ENCODE data around the gene ITSN1. TPM values are rescaled to one million over a fixed set of nuclear protein-coding genes. Genes with fewer than 3 reads are reported as not detected.

Gene ITSN1
- total and polyA plus RNA-seq, 4 donors, result 11.2 to 46.0 (median 19.8) TPM

- Histone ChIP-seq H3K27me3 (ENCODE audit: control insufficient read depth in 3 of 3, insufficient read depth in 3 of 3, low read length in 2 of 3) (no peaks in the 10 kb centered on the region), H3K36me3 (ENCODE audit: control insufficient read depth in 4 of 4, insufficient read depth in 4 of 4, low read length in 4 of 4) (peaks cover 0 to 6% (median 5%) of the 10 kb centered on the region in 4 donors), H3K4me1 (ENCODE audit: control insufficient read depth in 5 of 5, insufficient read depth in 5 of 5, low read length in 5 of 5) (no peaks in the 10 kb centered on the region), H3K9me3 (ENCODE audit: control insufficient read depth in 4 of 4, insufficient read depth in 3 of 4, low read length in 3 of 4) (no peaks in the 10 kb centered on the region), H3K27ac (ENCODE audit: low read depth in 1 of 2, low read length in 1 of 2) (no peak overlapping the region), H3K9ac (ENCODE audit: insufficient read depth in 1 of 2, low read length in 2 of 2) (no peak overlapping the region), H3K4me3 (no peak overlapping the region)
- no peak for ATAC-seq (ENCODE audit: insufficient read depth, low FRiP score)
- TF ChIP-seq, protein P1, sequence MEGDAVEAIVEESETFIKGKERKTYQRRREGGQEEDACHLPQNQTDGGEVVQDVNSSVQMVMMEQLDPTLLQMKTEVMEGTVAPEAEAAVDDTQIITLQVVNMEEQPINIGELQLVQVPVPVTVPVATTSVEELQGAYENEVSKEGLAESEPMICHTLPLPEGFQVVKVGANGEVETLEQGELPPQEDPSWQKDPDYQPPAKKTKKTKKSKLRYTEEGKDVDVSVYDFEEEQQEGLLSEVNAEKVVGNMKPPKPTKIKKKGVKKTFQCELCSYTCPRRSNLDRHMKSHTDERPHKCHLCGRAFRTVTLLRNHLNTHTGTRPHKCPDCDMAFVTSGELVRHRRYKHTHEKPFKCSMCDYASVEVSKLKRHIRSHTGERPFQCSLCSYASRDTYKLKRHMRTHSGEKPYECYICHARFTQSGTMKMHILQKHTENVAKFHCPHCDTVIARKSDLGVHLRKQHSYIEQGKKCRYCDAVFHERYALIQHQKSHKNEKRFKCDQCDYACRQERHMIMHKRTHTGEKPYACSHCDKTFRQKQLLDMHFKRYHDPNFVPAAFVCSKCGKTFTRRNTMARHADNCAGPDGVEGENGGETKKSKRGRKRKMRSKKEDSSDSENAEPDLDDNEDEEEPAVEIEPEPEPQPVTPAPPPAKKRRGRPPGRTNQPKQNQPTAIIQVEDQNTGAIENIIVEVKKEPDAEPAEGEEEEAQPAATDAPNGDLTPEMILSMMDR (IDR thresholded peaks at IDR 0.05; ENCODE audit: control extremely low read depth, extremely low read depth), result no peak
- WGBS, 2 donors, result 62 to 71% methylated on average over 4 of the region's 4 CpGs
- DNase-seq, result no peak
Observed at GRCh38 chr21:33802481-33802880, 160.2 kb downstream of the ITSN1 start.

DNA sequence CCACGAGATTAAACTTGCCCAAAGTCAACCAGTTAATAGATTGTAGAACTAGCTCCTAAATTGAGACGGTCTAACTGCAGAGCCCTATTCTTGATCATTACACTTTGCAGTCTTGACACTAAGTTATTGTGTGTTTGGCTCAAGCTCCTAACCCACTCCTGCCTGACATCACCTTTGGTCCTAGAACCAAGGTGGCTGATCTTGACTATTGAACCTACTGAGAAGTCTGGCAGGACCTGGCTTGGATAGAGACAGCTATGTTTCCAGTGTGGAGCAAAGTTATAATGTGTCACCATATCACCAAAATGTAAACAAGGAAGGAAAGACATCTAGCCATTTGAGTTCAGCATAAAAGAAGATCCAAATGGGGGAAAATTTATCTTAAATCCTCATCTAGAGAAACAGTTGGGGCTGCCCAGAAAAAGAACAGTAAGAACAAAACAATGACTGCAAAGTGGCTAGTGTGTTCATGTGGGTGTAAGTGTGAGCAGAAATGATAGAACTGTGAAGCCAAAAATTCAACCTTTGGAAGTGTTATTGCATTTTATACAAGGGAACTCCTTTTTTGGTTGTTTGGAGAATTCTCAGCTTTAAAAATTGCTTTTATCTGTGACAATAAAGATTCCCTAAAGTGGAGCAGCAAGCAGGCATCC is 166.5 kb downstream of the ITSN1 start:
- H3K4me3 ChIP-seq, result no peak overlapping the region
- H3K36me3 ChIP-seq (ENCODE audit: control insufficient read depth in 4 of 4, insufficient read depth in 4 of 4, low read length in 4 of 4), result peaks cover 0 to 7% (median 2%) of the 10 kb centered on the region in 4 donors
- WGBS, 2 donors, result 94 to 95% methylated on average over 2 of the region's 2 CpGs
- H3K9me3 ChIP-seq (ENCODE audit: control insufficient read depth in 4 of 4, insufficient read depth in 3 of 4, low read length in 3 of 4), result no peaks in the 10 kb centered on the region
- TF ChIP-seq, protein P1 (IDR thresholded peaks at IDR 0.05; ENCODE audit: control extremely low read depth, extremely low read depth), result no peak
- H3K4me1 ChIP-seq (ENCODE audit: control insufficient read depth in 5 of 5, insufficient read depth in 5 of 5, low read length in 5 of 5), result peaks cover 0 to 9% (median 0%) of the 10 kb centered on the region in 5 donors
- H3K27ac ChIP-seq (ENCODE audit: low read depth in 1 of 2, low read length in 1 of 2), result no peak overlapping the region
- no peak overlapping the region for H3K9ac ChIP-seq (ENCODE audit: insufficient read depth in 1 of 2, low read length in 2 of 2)
- no peaks in the 10 kb centered on the region for H3K27me3 ChIP-seq (ENCODE audit: control insufficient read depth in 3 of 3, insufficient read depth in 3 of 3, low read length in 2 of 3)
- ATAC-seq (ENCODE audit: insufficient read depth, low FRiP score), result no peak
- DNase-seq, result no peak

DNA sequence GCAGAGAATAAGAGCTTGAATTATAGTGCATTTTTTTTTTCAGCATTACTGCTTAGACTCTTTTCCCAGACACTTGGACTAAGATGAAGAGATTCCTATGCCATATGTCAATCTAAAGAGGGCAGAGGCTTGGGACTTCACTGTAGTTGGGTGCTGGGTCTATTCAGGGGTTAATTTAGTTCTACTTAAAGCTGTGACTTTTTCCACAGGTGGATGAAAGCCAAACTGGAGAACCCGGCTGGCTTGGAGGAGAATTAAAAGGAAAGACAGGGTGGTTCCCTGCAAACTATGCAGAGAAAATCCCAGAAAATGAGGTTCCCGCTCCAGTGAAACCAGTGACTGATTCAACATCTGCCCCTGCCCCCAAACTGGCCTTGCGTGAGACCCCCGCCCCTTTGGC is 168.5 kb downstream of the ITSN1 start:
- Histone ChIP-seq H3K9me3 (ENCODE audit: control insufficient read depth in 4 of 4, insufficient read depth in 3 of 4, low read length in 3 of 4) (no peaks in the 10 kb centered on the region), H3K27ac (ENCODE audit: low read depth in 1 of 2, low read length in 1 of 2) (peak overlapping the region; percentile 17 to 52), H3K4me1 (ENCODE audit: control insufficient read depth in 5 of 5, insufficient read depth in 5 of 5, low read length in 5 of 5) (peaks cover 0 to 9% (median 0%) of the 10 kb centered on the region in 5 donors), H3K4me3 (no peak overlapping the region), H3K9ac (ENCODE audit: insufficient read depth in 1 of 2, low read length in 2 of 2) (no peak overlapping the region), H3K27me3 (ENCODE audit: control insufficient read depth in 3 of 3, insufficient read depth in 3 of 3, low read length in 2 of 3) (no peaks in the 10 kb centered on the region), H3K36me3 (ENCODE audit: control insufficient read depth in 4 of 4, insufficient read depth in 4 of 4, low read length in 4 of 4) (peaks cover 0 to 24% (median 15%) of the 10 kb centered on the region in 4 donors)
- TF ChIP-seq, protein P1 (IDR thresholded peaks at IDR 0.05; ENCODE audit: control extremely low read depth, extremely low read depth), result no peak
- DNase-seq, result no peak
- 78 to 86% methylated on average over 4 of the region's 4 CpGs for WGBS, 2 donors
- ATAC-seq (ENCODE audit: insufficient read depth, low FRiP score), result no peak

Measured in lung (tissue), 12 donors.